ENCODE results near the gene CST3.

GRCh38 chr20:23638309-23638708 lies 554 bp upstream of the CST3 start:
- TF ChIP-seq ZFX (IDR thresholded peaks at IDR 0.05; ENCODE audit: borderline replicate concordance) (no peak), CTCF (IDR thresholded peaks at IDR 0.05) (no peak)

Data from 22Rv1 (cell line).